Measurements from ENCODE around the gene SLC35B3.

DNA sequence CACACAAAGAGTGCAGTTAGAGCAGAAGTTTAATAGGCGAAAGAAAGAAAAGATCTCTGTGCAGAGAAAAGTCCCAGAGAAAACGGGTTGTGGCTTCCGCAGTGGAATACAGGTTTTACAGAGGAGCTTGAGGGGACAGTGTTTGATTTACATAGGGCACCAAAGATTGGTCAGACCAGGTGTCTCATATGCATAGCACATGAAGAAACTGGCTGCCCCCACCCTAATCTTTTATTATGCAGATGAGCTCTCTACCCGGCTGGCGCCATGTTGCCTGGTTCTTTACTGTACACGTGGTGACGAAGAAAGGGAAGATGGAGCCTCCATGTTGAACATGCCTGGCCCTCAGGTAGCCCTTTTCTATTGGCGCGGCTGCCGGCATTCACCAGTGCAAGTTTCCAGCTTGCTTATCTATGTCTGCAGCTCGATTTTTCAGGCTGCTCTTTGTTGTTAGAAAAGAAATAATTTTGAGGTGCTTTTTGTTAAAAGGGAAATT is 47.4 kb downstream of the SLC35B3 start:
- TF ChIP-seq, protein P1, sequence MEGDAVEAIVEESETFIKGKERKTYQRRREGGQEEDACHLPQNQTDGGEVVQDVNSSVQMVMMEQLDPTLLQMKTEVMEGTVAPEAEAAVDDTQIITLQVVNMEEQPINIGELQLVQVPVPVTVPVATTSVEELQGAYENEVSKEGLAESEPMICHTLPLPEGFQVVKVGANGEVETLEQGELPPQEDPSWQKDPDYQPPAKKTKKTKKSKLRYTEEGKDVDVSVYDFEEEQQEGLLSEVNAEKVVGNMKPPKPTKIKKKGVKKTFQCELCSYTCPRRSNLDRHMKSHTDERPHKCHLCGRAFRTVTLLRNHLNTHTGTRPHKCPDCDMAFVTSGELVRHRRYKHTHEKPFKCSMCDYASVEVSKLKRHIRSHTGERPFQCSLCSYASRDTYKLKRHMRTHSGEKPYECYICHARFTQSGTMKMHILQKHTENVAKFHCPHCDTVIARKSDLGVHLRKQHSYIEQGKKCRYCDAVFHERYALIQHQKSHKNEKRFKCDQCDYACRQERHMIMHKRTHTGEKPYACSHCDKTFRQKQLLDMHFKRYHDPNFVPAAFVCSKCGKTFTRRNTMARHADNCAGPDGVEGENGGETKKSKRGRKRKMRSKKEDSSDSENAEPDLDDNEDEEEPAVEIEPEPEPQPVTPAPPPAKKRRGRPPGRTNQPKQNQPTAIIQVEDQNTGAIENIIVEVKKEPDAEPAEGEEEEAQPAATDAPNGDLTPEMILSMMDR (IDR thresholded peaks at IDR 0.05; ENCODE audit: poor library complexity, severe bottlenecking), result no peak
- no peak for TF ChIP-seq POLR2AphosphoS5 (IDR thresholded peaks at IDR 0.05)
- no peak for TF ChIP-seq EP300 (conservative IDR thresholded peaks at IDR 0.05; ENCODE audit: poor library complexity, severe bottlenecking)
- TF ChIP-seq EZH2 (IDR thresholded peaks at IDR 0.05; ENCODE audit: borderline replicate concordance, insufficient read depth, low read length, poor library complexity, severe bottlenecking), result no peak
- TF ChIP-seq MXI1 (conservative IDR thresholded peaks at IDR 0.05; ENCODE audit: poor library complexity, severe bottlenecking), result no peak
- TF ChIP-seq, protein P2, sequence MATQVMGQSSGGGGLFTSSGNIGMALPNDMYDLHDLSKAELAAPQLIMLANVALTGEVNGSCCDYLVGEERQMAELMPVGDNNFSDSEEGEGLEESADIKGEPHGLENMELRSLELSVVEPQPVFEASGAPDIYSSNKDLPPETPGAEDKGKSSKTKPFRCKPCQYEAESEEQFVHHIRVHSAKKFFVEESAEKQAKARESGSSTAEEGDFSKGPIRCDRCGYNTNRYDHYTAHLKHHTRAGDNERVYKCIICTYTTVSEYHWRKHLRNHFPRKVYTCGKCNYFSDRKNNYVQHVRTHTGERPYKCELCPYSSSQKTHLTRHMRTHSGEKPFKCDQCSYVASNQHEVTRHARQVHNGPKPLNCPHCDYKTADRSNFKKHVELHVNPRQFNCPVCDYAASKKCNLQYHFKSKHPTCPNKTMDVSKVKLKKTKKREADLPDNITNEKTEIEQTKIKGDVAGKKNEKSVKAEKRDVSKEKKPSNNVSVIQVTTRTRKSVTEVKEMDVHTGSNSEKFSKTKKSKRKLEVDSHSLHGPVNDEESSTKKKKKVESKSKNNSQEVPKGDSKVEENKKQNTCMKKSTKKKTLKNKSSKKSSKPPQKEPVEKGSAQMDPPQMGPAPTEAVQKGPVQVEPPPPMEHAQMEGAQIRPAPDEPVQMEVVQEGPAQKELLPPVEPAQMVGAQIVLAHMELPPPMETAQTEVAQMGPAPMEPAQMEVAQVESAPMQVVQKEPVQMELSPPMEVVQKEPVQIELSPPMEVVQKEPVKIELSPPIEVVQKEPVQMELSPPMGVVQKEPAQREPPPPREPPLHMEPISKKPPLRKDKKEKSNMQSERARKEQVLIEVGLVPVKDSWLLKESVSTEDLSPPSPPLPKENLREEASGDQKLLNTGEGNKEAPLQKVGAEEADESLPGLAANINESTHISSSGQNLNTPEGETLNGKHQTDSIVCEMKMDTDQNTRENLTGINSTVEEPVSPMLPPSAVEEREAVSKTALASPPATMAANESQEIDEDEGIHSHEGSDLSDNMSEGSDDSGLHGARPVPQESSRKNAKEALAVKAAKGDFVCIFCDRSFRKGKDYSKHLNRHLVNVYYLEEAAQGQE (IDR thresholded peaks at IDR 0.05; ENCODE audit: borderline replicate concordance), result no peak
- TF ChIP-seq SMC3 (conservative IDR thresholded peaks at IDR 0.05; ENCODE audit: poor library complexity), result no peak

All from neural cell (in vitro differentiated cells).